NCI-H2107 treated with DMSO at 0.1 percent for 48 hours (cell line): ENCODE data around the gene TYW3.
A peak's percentile ranks its signal among the peaks of the same experiment; 100 is the strongest.
"Not testable (repeated sequence)": the region's sequence is repeated elsewhere in the genome, so short reads cannot be mapped to it uniquely, and the experiment has no call there.

Experiments
- DNase-seq: peaks from one replicate; lab custom pipeline; 2025; ENCODE audit not compliant: unreplicated experiment; lab: John Stamatoyannopoulos, UW

The TYW3 gene

DNA sequence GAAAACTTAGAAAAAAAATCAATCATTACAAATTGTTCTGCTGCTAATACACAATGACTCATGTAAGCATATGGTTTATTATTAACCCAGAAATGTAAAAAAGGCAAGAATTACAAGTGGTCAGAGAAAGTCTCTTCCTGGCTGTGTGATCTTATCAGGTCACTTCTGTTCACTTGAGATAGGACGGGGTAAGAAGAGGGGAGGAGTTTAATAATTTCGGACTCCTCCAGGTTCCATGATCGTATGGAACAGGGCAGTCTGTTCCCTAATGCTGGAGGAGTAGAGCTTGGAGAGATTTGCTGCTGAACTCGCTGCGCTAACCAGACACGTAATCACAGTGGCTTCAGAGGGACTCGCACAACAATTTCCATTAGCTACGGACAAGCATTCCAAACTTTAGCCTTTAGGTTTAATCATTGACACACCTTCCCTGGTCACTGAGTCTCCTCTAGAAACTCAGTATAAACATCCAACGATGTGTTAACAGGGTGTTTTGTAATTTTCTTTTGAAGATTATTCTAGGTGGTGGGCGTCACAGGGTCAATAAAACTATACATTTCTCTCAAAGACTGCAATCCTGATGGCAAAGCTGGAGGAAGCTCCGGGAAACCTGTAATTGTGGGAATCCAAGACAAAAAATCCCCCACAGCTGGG is 1.4 kb upstream of the TYW3 start:
- no peak for DNase-seq

- not testable (repeated sequence) for DNase-seq
Observed at GRCh38 chr1:74732071-74732946, 643 bp upstream of the TYW3 start.

- DNase-seq = peak; percentile 81
Observed at GRCh38 chr1:74733604-74734484, 892 bp downstream of the TYW3 start.

DNA sequence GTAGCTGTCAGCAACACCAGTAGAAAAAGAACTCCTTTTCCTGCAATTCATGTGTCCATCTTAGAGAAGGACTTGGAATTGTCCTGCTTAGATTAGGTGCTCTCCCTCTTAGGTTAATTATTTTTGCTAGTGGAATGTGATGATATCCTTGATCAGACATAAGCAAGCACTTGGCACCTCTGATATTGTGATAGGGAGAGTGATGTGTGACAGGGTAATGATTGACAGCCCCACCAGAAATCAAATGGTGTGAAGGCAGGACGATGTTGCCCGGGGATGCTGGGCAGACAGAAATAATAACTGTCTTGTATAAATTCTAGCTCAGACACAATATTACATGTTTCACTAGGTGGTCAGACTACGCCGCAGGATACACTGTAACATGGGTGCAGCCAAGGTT is 4.4 kb downstream of the TYW3 start:
- no peak for DNase-seq

GRCh38 chr1:74740307-74740980 is 7.5 kb downstream of the TYW3 start:
- not testable (repeated sequence) for DNase-seq

- DNase-seq = not testable (repeated sequence)
Observed at GRCh38 chr1:74745247-74745646, 12.3 kb downstream of the TYW3 start.

DNA sequence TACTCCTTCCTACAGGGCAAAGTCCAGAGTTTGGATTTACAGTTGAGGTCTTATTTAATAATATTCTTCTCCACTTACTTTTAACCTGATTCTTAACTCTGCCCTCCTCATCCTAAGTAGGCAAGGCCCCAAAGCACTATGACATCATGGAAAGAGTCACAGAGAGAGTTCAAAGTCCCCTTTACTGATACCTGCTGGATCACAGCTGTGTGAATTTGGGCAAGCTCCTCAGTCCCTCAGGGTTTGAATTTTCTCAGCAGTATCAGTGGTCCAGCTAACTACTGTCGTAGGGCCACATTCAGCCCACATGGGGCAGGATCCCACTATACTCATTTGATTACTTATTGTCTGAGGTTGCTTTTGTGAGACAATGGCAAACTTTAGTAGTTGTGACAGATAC is 16.0 kb downstream of the TYW3 start:
- no peak for DNase-seq

GRCh38 chr1:74753104-74753503 is 20.2 kb downstream of the TYW3 start:
- DNase-seq = no peak

DNA sequence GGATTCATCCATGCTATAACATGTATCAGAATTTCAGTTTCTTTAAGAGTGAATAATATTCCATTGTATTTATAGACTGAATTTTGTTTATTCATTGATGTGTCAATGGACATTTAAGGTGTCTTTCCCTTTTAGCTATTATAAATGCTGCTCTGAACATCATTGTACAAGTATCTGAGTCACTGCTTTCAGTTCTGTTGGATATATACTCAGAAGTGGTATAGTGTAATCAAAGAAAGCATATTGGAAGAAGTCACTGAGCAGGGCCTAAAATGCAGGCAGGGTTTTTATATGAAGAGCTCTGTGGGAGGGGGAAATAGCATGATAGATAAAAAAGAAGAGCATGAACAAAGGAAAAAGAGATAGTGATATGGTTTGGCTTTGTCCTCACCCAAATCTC is 22.5 kb downstream of the TYW3 start:
- no peak for DNase-seq

- DNase-seq = not testable (repeated sequence)
Observed at GRCh38 chr1:74756650-74757049, 23.7 kb downstream of the TYW3 start.

- DNase-seq = no peak
Observed at GRCh38 chr1:74763807-74764206, 30.9 kb downstream of the TYW3 start.

DNA sequence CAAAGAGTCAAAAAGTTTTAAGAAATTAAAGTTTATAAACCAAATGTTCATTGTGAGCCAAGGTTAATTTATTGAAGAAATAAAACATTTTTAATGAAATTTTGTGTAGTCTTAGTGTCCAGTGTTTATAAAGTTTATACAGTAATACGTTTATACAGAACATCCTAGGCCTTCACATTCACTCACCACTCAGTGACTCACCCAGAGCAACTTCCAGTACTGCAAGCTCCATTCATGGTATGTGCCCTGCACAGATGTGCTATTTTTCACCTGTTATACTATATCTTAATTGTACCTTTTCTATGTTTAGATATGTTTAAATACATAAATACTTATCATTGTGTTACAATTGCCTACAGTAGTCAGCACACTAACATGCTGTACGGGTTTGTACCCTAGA is 33.6 kb downstream of the TYW3 start:
- no peak for DNase-seq

- DNase-seq = no peak
Observed at GRCh38 chr1:74767490-74767889, 34.5 kb downstream of the TYW3 start.

- peak; percentile 55 for DNase-seq
Observed at GRCh38 chr1:74771913-74772515, 39.1 kb downstream of the TYW3 start.

GRCh38 chr1:74772945-74773344 is 40.0 kb downstream of the TYW3 start:
- DNase-seq = no peak

- no peak for DNase-seq
Observed at GRCh38 chr1:74773582-74773981, 40.6 kb downstream of the TYW3 start.

DNA sequence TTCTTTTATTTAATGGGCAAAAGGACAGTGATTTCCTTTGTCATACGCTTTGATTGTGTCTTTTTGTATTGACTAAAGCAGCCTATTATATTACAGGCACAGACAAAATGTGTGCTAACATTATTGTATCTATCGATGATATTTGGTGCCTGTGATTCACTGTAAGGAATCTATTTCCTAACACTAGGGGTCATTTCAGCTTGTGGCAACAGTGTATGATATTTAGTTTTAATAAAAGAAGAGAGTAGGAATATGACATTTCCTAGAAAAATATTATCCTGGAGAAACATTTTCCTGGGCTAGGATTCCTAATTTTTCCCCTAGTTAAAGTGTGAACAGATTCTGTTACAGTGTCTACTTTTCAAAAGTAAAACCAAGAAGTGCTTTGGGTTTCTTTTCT is 42.8 kb downstream of the TYW3 start:
- DNase-seq = no peak

DNA sequence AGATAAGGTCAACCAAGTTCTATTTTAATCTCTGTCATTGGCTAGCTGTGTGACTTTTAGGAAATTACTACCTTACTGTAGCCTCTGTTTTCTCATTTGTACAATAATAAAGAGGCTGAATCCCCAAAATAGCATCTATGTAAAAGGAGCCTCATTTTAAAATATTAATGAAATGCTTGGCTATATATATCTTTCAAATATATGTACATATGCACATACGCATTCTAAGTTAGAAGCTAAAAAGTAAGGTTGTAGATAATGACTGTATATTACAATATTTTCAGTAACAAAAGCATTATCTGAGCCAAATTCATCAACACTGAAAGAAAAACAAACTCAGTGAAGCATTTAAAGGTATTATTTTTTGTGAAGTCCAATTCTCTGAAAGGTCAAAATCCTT is 44.6 kb downstream of the TYW3 start:
- no peak for DNase-seq

GRCh38 chr1:74779750-74780149 is 46.8 kb downstream of the TYW3 start:
- DNase-seq = no peak

DNA sequence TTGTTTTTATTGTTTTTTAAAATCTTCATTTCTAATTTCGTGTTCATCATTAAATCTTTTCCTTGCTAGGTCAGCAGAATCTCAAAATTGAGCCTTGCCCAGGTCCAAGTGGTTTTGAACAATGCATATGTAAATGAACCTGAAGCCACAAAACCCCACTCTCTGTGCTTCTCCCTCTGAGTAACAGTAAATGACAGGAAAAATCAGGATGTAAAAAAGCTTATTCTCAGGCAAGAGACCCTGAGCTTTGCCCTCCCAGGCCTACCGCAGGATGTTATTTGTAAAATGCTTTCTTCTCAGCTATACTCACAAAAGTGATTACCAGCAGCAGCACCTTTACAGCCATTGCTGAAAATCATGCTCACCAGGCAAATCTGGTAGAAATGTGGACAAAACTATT is 47.6 kb downstream of the TYW3 start:
- DNase-seq = no peak

DNA sequence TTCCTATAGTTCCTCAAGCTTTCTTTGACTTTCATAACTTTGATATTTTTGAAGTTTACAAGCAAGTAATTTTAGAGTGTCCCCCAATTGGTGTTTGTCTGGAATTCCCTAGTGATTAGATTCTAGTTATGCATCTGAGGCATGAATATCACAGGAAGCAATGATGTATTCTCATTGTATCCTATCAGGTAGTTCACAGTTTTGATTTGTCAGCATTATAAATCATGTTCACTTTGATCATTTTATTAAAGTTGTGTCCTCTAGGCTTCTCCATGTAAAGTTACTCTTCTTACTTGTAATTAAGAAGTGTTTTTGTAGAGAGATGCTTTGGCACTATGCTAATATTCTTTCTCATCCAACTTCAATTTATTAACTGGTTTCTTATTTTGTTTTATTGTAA is 53.0 kb downstream of the TYW3 start:
- DNase-seq = no peak
